Psoas muscle (tissue), 8 donors: ENCODE data around the gene ZNF641. TPM values are rescaled to one million over a fixed set of nuclear protein-coding genes. Genes with fewer than 3 reads are reported as not detected.

Source experiments
- ATAC-seq, 4 donors: fragments of 200-7000 bp; cut with Tn5 transposase; one replicate each; pipeline ENCODE4 v1.9.1; 2020; ENCODE audit warnings: moderate library complexity in 3 of 4, mild to moderate bottlenecking in 2 of 4
- DNase-seq, 2 donors: peaks; one replicate each; pipeline ENCODE4 v3.0.0-alpha.2; 2020
- H3K27ac ChIP-seq: fragments of 200-600 bp; one replicate; pipeline ENCODE4 v1.8.0; 2022
- H3K27me3 ChIP-seq, 3 donors: fragments of 200-600 bp in 1 of 3; one replicate each; pipeline versions ENCODE4 v1.6.1 to v1.8.0; 2013 to 2022; ENCODE audit warnings: low read length in 2 of 3, mild to moderate bottlenecking in 2 of 3, moderate library complexity in 1 of 3; ENCODE audit not compliant: insufficient read depth in 3 of 3
- H3K36me3 ChIP-seq, 2 donors: fragments of 200-600 bp in 1 of 2; one replicate each; pipeline versions ENCODE4 v1.6.1 to v1.8.0; 2013 to 2022; ENCODE audit warnings: low read depth in 1 of 2, mild to moderate bottlenecking in 1 of 2, moderate library complexity in 1 of 2; ENCODE audit not compliant: insufficient read depth in 1 of 2
- H3K4me1 ChIP-seq: fragments of 200-600 bp; one replicate; pipeline ENCODE4 v1.8.0; 2022
- H3K4me3 ChIP-seq: fragments of 200-600 bp; one replicate; pipeline ENCODE4 v1.8.0; 2022; ENCODE audit warnings: mild to moderate bottlenecking
- H3K9me3 ChIP-seq: fragments of 200-600 bp; one replicate; pipeline ENCODE4 v1.8.0; 2022
- WGBS, 3 donors: extraction: QIAGEN DNeasy Blood & Tissue Kit; methylation state at CpG; one replicate each; pipeline versions ENCODE4 v1.1.6 to v1.1.7; 2013; 5-methylcytosine and 5-hydroxymethylcytosine counted together
- intact Hi-C, 2 donors: fragments of 100-400 bp; cut with DNase I; formaldehyde crosslinking; loops; one replicate each; pipeline versions ENCODE4 v1.11.0 to v1.14.2; 2022
- polyA plus RNA-seq, 3 donors: library from polyadenylated mRNA; stranded (reverse); fragments of 200-250 nt; gene quantifications; one replicate each; pipeline ENCODE4 v1.2.3, GENCODE V29; 2013
- total RNA-seq, 4 donors: library from RNA; stranded (reverse); fragmentation: NEBNext Ultra II Directional in 2 of 4; extraction: Animal tissue kit (Norgen Biotek cat#: 25700) in 2 of 4; gene quantifications; one replicate each; pipeline versions ENCODE4 v1.2.1 to v1.2.4, GENCODE V29; 2021 to 2023
- TF ChIP-seq, protein P1 (sequence below): fragments of 200-600 bp; IDR thresholded peaks from one replicate; pipeline ENCODE4 v1.8.0; 2022; ENCODE audit warnings: antibody characterized with exemption
- donor health status: healthy with polysubstance abuse.
- donor health status: DM: no; HTN: no; CAD: no; lungs with moderate emphysema.
- donor health status: Bipolar disorder and iron deficiency.
- donor health status: healthy.
- donor health status: DM: yes; HTN: yes; CAD: no.
- donor health status: DM: no; HTN: no; CAD: no.
- donor health status: DM: no; HTN: no; CAD: no.
- donor health status: DM: yes; HTN: yes; CAD: no.

ZNF641 gene
- total and polyA plus RNA-seq, 7 donors, result 5.8 to 41.5 (median 22.1) TPM

DNA sequence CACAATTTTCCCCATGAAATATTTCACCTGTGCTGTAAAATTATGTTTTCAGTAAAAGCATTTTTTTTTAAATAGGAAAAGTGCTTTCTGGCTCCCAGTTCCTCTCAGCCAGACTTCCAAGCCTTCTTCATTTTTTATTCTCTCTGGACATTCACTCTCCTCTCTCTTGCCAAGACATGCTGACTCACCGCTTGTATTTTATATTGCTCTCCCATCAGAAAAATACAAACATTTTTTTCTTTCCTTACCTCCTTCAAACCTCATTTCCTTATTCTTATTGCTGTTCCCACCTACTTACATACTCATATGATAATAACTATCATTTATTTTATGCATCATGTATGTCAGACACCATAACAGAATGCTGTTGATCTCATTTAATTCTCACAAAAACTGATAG is 37.7 kb upstream of the ZNF641 start:
- intact Hi-C loops, result no loop called here
- no peak for DNase-seq
- Histone ChIP-seq H3K27ac (no peak overlapping the region), H3K36me3 (no peaks in the 10 kb centered on the region), H3K9me3 (no peaks in the 10 kb centered on the region), H3K4me3 (no peak overlapping the region), H3K27me3 (no peaks in the 10 kb centered on the region), H3K4me1 (no peaks in the 10 kb centered on the region)
- TF ChIP-seq, protein P1, sequence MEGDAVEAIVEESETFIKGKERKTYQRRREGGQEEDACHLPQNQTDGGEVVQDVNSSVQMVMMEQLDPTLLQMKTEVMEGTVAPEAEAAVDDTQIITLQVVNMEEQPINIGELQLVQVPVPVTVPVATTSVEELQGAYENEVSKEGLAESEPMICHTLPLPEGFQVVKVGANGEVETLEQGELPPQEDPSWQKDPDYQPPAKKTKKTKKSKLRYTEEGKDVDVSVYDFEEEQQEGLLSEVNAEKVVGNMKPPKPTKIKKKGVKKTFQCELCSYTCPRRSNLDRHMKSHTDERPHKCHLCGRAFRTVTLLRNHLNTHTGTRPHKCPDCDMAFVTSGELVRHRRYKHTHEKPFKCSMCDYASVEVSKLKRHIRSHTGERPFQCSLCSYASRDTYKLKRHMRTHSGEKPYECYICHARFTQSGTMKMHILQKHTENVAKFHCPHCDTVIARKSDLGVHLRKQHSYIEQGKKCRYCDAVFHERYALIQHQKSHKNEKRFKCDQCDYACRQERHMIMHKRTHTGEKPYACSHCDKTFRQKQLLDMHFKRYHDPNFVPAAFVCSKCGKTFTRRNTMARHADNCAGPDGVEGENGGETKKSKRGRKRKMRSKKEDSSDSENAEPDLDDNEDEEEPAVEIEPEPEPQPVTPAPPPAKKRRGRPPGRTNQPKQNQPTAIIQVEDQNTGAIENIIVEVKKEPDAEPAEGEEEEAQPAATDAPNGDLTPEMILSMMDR, result no peak
- no peak for ATAC-seq
- 33 to 64% (median 34%) methylated on average over 1 of the region's 1 CpG for WGBS, 3 donors

DNA sequence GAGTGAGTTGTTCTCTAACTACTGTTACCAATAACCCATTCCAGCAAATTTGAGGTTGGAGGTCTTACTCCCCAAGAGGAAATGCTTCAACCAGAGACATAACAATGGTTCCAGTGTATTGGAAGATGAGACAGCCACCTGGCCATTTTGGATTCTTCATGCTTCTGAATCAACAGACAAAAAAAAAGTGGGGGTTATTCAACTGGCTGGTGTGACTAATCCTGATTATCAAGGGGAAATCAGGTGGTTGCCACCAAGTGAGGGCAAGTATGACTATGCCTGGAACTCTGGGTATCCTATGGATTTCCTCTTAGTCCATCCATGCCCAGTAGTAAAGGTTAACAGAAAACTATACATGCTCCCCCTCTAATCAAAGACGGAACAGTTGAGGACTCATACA is 29.9 kb upstream of the ZNF641 start:
- Histone ChIP-seq H3K27ac (no peak overlapping the region), H3K9me3 (no peaks in the 10 kb centered on the region), H3K27me3 (no peaks in the 10 kb centered on the region), H3K4me1 (no peaks in the 10 kb centered on the region), H3K4me3 (no peak overlapping the region), H3K36me3 (no peaks in the 10 kb centered on the region)
- ATAC-seq, result no peak
- TF ChIP-seq, protein P1, result no peak
- no peak for DNase-seq
- 72 to 91% (median 77%) methylated on average over 1 of the region's 1 CpG for WGBS, 3 donors
- intact Hi-C loops, result no loop called here

DNA sequence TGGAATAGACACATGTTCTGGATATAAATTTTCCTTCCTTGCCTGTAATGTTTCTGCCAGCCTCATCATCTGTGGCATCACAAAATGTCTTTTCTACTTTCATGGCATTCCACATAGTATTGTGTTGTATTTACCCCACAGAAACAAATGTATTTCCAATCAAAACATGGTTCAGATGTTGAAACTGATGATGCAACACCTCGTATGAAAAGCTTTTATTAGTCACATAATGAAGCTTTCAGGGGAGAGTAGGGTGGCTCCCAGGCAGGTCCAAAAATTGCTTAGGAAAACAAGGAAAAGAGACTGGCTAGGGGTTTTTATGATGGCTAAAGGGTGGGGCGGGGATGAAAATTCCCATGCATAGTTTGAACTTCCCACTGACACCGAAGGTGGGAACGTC is 29.1 kb upstream of the ZNF641 start:
- Histone ChIP-seq H3K4me1 (no peaks in the 10 kb centered on the region), H3K27me3 (no peaks in the 10 kb centered on the region), H3K36me3 (no peaks in the 10 kb centered on the region), H3K4me3 (no peak overlapping the region), H3K9me3 (no peaks in the 10 kb centered on the region), H3K27ac (no peak overlapping the region)
- DNase-seq (no peak), ATAC-seq (no peak)
- TF ChIP-seq, protein P1, result no peak
- intact Hi-C loops, result no loop called here
- WGBS, 3 donors, result 62 to 73% (median 70%) methylated on average over 4 of the region's 4 CpGs

DNA sequence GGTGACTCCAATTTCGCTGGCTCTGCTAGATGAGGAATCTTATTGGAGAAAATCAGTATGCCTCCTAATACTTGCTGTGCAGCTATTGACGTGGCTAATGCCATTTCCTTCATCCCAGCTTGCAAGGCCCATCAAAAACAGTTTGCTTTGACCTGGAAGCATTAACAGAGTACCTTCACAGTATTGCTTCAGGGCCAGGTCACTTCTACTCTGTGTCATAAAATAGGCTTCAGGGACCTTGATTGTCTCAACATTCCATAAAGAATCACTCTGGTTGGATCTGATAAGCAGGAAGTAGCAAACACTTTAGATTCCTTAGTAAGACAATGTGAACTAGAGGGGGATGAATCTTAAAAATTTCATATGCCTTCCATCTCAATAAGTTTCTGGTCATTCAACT is 26.9 kb upstream of the ZNF641 start:
- Histone ChIP-seq H3K4me1 (no peaks in the 10 kb centered on the region), H3K9me3 (no peaks in the 10 kb centered on the region), H3K27ac (no peak overlapping the region), H3K27me3 (no peaks in the 10 kb centered on the region), H3K4me3 (no peak overlapping the region), H3K36me3 (no peaks in the 10 kb centered on the region)
- ATAC-seq (no peak), DNase-seq (no peak)
- TF ChIP-seq, protein P1, result no peak
- intact Hi-C loops, result no loop called here
- 37 to 75% (median 58%) methylated on average over 2 of the region's 2 CpGs for WGBS, 3 donors

DNA sequence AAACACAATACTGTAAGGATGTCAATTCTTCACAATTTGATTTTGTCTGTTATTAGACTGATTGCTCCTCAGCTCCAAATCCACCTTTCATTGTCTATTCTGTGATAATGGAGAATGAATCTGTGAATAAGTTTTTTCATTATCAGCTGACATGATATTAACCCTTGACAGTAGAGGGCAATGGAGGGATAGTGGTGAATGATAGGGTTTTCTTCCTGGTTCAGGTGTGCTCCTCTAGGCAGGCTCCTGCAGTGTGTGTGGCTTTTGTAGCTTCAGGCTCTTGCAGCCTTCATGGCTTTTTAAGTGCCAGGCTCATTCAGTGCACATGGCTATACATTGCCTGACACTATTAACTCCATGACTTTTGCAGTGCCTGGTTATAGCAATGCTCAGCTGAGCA is 23.4 kb upstream of the ZNF641 start:
- intact Hi-C loops, result no loop called here
- DNase-seq (no peak), ATAC-seq (no peak)
- Histone ChIP-seq H3K9me3 (peaks cover 7% of the 10 kb centered on the region), H3K36me3 (no peaks in the 10 kb centered on the region), H3K27ac (no peak overlapping the region), H3K27me3 (no peaks in the 10 kb centered on the region), H3K4me3 (no peak overlapping the region), H3K4me1 (no peaks in the 10 kb centered on the region)
- TF ChIP-seq, protein P1, result no peak
